ENCODE measurements around the gene WFDC1. TPM values are rescaled to one million over a fixed set of nuclear protein-coding genes. Genes with fewer than 3 reads are reported as not detected.

WFDC1 gene
- total and polyA plus RNA-seq, 2 donors (not counting 3 experiments of a cell fraction or from before 2014, with no cell fraction given) = not detected

DNA sequence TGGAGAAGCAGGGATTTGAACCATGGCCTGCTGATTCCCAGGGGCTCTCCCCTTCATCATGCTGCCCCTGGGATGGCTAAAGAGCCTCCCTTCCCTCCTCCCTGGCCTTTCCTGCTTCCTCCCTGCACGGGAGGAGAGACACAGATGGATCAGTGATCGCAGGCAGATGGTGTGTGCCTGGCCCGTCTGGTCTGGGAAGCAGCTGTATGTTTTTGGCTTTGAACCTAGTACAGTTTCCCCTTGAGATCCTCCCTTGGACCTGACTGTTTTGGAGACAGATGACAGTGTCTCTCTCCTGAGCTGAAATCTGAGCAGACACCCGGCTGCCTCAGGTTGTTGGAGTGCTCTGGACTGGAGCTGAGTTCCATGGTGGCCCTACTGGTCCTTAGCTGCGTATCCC is 44.6 kb downstream of the WFDC1 start:
- Histone ChIP-seq H3K9me3 (replicated peaks; ENCODE audit: control insufficient read depth, insufficient read depth, low read length) (no peaks in the 10 kb centered on the region), H3K36me3 (ENCODE audit: control insufficient read depth in 2 of 2, extremely low read depth in 1 of 2, insufficient read depth in 2 of 2, low read length in 2 of 2) (no peaks in the 10 kb centered on the region), H3K4me1 (ENCODE audit: control insufficient read depth, extremely low read depth, insufficient read depth, low read length) (no peaks in the 10 kb centered on the region), H3K27ac (ENCODE audit: insufficient read depth, low read depth, low read length) (no peak overlapping the region), H3K27me3 (ENCODE audit: control insufficient read depth in 2 of 2, insufficient read depth in 2 of 2, low read length in 2 of 2) (peaks cover 0 to 2% of the 10 kb centered on the region in 2 experiments), H4K20me1 (replicated peaks; ENCODE audit: control insufficient read depth, extremely low read depth, insufficient read depth, low read length) (no peaks in the 10 kb centered on the region), H3K4me2 (ENCODE audit: insufficient read depth, low read length) (no peak overlapping the region), H3K79me2 (ENCODE audit: control insufficient read depth, insufficient read depth, low read length) (no peaks in the 10 kb centered on the region), H3K9ac (replicated peaks; ENCODE audit: extremely low read depth, insufficient read depth, low read length) (no peak overlapping the region), H3K9me1 (replicated peaks; ENCODE audit: control insufficient read depth, extremely low read depth, insufficient read depth, low read length) (no peaks in the 10 kb centered on the region), H2AFZ (ENCODE audit: low read depth, low read length) (no peak overlapping the region), H3K4me3 (replicated peaks in 1 of 3; ENCODE audit: insufficient read depth in 1 of 3, low read depth in 1 of 3, low read length in 3 of 3) (no peak overlapping the region)
- dilution Hi-C loops (cut with MboI; ENCODE audit: extremely low pct_ligation_motif_present, low sequenced_read_pairs) = no loop called here
- no peak for FAIRE-seq
- POLR2A ChIA-PET = no interaction called here
- CTCF ChIA-PET = no interaction called here
- intact Hi-C loops (cut with micrococcal nuclease) = no loop called here
- no TSS peak for BruUV-seq (replicated peaks)
- DNase-seq (ENCODE audit: low read depth, low spot score) = no peak
- TF ChIP-seq, protein P1, sequence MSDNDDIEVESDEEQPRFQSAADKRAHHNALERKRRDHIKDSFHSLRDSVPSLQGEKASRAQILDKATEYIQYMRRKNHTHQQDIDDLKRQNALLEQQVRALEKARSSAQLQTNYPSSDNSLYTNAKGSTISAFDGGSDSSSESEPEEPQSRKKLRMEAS (IDR thresholded peaks at IDR 0.05; ENCODE audit: insufficient read depth, insufficient read length) = no peak
- no peak for TF ChIP-seq GATA2 (IDR thresholded peaks at IDR 0.05; ENCODE audit: insufficient read depth, insufficient read length, low read depth, low read length)
- no peak for TF ChIP-seq FOS (IDR thresholded peaks at IDR 0.05; ENCODE audit: borderline replicate concordance, insufficient read depth, low read length)
- no peak for TF ChIP-seq POLR2A (IDR thresholded peaks at IDR 0.05; ENCODE audit: low read depth, low read length)
- TF ChIP-seq, protein P2, sequence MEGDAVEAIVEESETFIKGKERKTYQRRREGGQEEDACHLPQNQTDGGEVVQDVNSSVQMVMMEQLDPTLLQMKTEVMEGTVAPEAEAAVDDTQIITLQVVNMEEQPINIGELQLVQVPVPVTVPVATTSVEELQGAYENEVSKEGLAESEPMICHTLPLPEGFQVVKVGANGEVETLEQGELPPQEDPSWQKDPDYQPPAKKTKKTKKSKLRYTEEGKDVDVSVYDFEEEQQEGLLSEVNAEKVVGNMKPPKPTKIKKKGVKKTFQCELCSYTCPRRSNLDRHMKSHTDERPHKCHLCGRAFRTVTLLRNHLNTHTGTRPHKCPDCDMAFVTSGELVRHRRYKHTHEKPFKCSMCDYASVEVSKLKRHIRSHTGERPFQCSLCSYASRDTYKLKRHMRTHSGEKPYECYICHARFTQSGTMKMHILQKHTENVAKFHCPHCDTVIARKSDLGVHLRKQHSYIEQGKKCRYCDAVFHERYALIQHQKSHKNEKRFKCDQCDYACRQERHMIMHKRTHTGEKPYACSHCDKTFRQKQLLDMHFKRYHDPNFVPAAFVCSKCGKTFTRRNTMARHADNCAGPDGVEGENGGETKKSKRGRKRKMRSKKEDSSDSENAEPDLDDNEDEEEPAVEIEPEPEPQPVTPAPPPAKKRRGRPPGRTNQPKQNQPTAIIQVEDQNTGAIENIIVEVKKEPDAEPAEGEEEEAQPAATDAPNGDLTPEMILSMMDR (IDR thresholded peaks at IDR 0.05; ENCODE audit: extremely low read depth in 1 of 2, insufficient read depth in 1 of 2, low read depth in 1 of 2, low read length in 2 of 2) = no peak
- TF ChIP-seq EZH2 (IDR thresholded peaks at IDR 0.05; ENCODE audit: borderline replicate concordance, low read depth, low read length, severe bottlenecking) = no peak
- no peak for TF ChIP-seq MYC (IDR thresholded peaks at IDR 0.05; ENCODE audit: low read depth, low read length)
- TF ChIP-seq JUN (IDR thresholded peaks at IDR 0.05; ENCODE audit: borderline replicate concordance, insufficient read depth, insufficient read length, low read depth) = no peak
- TF ChIP-seq POLR2AphosphoS5 (IDR thresholded peaks at IDR 0.05; ENCODE audit: insufficient read depth, low read depth, low read length) = no peak
